HG03025 (cell line): ENCODE measurements around the gene TRAF3.

Source experiments
- ATAC-seq: cut with Tn5 transposase; IDR thresholded peaks from one replicate; pipeline ENCODE4 v1.9.1; 2021; ENCODE audit warnings: mild to moderate bottlenecking, moderate library complexity; ENCODE audit not compliant: unreplicated experiment, low FRiP score

The TRAF3 gene

GRCh38 chr14:102930753-102931579 is 153.7 kb downstream of the TRAF3 start:
- no peak for ATAC-seq

- no peak for ATAC-seq
Measured at GRCh38 chr14:102931580-102932285, 154.5 kb downstream of the TRAF3 start.

- ATAC-seq = no peak
Measured at GRCh38 chr14:102932484-102933248, 155.4 kb downstream of the TRAF3 start.

GRCh38 chr14:102933618-102934231 is 156.5 kb downstream of the TRAF3 start:
- ATAC-seq = no peak

- no peak for ATAC-seq
Measured at GRCh38 chr14:102935756-102936155, 158.5 kb downstream of the TRAF3 start.

GRCh38 chr14:102937331-102938175 is 160.3 kb downstream of the TRAF3 start:
- ATAC-seq = no peak

- ATAC-seq = no peak
Measured at GRCh38 chr14:102938191-102938590, 160.9 kb downstream of the TRAF3 start.

GRCh38 chr14:102939329-102939728 is 162.1 kb downstream of the TRAF3 start:
- no peak for ATAC-seq

GRCh38 chr14:102939820-102940561 is 162.7 kb downstream of the TRAF3 start:
- ATAC-seq = no peak

- ATAC-seq = no peak
Measured at GRCh38 chr14:102940729-102941362, 163.6 kb downstream of the TRAF3 start.

GRCh38 chr14:102941419-102942011 is 164.3 kb downstream of the TRAF3 start:
- no peak for ATAC-seq

GRCh38 chr14:102942069-102942468 is 164.8 kb downstream of the TRAF3 start:
- no peak for ATAC-seq

GRCh38 chr14:102943454-102943853 is 166.2 kb downstream of the TRAF3 start:
- ATAC-seq = no peak

GRCh38 chr14:102943979-102944378 is 166.7 kb downstream of the TRAF3 start:
- no peak for ATAC-seq

- ATAC-seq = no peak
Measured at GRCh38 chr14:102944448-102945330, 167.4 kb downstream of the TRAF3 start.

GRCh38 chr14:102945346-102946130 is 168.3 kb downstream of the TRAF3 start:
- ATAC-seq = no peak
